Measurements from ENCODE around the gene UNG. TPM values are rescaled to one million over a fixed set of nuclear protein-coding genes. Genes with fewer than 3 reads are reported as not detected.

The UNG gene
- polyA plus RNA-seq, 1 donor from 2014 or later: 38.4 TPM

GRCh38 chr12:109098183-109098604 is 797 bp downstream of the UNG start:
- Histone ChIP-seq H3K79me2 (replicated peaks; ENCODE audit: insufficient read depth, low read length) (peaks cover 25% of the 10 kb centered on the region), H4K20me1 (ENCODE audit: insufficient read depth) (no peaks in the 10 kb centered on the region), H3F3A (ENCODE audit: insufficient read depth, low read length, poor library complexity, severe bottlenecking) (no peaks in the 10 kb centered on the region), H3K4me2 (ENCODE audit: low read length) (peak overlapping the region; percentile 91), H3K9me2 (ENCODE audit: insufficient read depth, low read length) (no peaks in the 10 kb centered on the region), H3K4me3 (ENCODE audit: low read length) (peak overlapping the region; percentile 98), H3K9ac (ENCODE audit: low read length) (peak overlapping the region; percentile 82), H3K9me3 (ENCODE audit: low read length) (no peaks in the 10 kb centered on the region), H3K27me3 (ENCODE audit: insufficient read depth, low read depth, low read length) (no peaks in the 10 kb centered on the region), H3K27ac (ENCODE audit: low read length) (peak overlapping the region; percentile 65), H3K36me3 (ENCODE audit: insufficient read depth, low read length) (no peaks in the 10 kb centered on the region), H2AFZ (ENCODE audit: low read depth, low read length) (peak overlapping the region; percentile 60)
- TF ChIP-seq EZH2 (IDR thresholded peaks at IDR 0.05; ENCODE audit: borderline replicate concordance, insufficient read depth, low read length, poor library complexity, severe bottlenecking) (no peak), REST (IDR thresholded peaks at IDR 0.05; ENCODE audit: borderline replicate concordance) (peak; percentile 32), TAF1 (IDR thresholded peaks at IDR 0.05; ENCODE audit: low read depth) (peak; percentile 46), SMC3 (conservative IDR thresholded peaks at IDR 0.05; ENCODE audit: poor library complexity) (no peak), POLR2AphosphoS5 (IDR thresholded peaks at IDR 0.05) (peak; percentile 54), RAD21 (conservative IDR thresholded peaks at IDR 0.05) (peak; percentile 16)

- peak overlapping the region; percentile 98 for H3K4me3 ChIP-seq (ENCODE audit: low read length)
- TF ChIP-seq EP300 (conservative IDR thresholded peaks at IDR 0.05; ENCODE audit: poor library complexity, severe bottlenecking) (no peak), REST (IDR thresholded peaks at IDR 0.05; ENCODE audit: borderline replicate concordance) (no peak), MXI1 (conservative IDR thresholded peaks at IDR 0.05; ENCODE audit: poor library complexity, severe bottlenecking) (no peak), EZH2 (IDR thresholded peaks at IDR 0.05; ENCODE audit: borderline replicate concordance, insufficient read depth, low read length, poor library complexity, severe bottlenecking) (no peak), POLR2AphosphoS5 (IDR thresholded peaks at IDR 0.05) (no peak), SMC3 (conservative IDR thresholded peaks at IDR 0.05; ENCODE audit: poor library complexity) (no peak), RAD21 (conservative IDR thresholded peaks at IDR 0.05) (no peak), CTCF (IDR thresholded peaks at IDR 0.05; ENCODE audit: poor library complexity, severe bottlenecking) (no peak), TAF1 (IDR thresholded peaks at IDR 0.05; ENCODE audit: low read depth) (no peak)
- H3K27me3 ChIP-seq (ENCODE audit: insufficient read depth, low read depth, low read length): no peaks in the 10 kb centered on the region
- no peaks in the 10 kb centered on the region for H3F3A ChIP-seq (ENCODE audit: insufficient read depth, low read length, poor library complexity, severe bottlenecking)
- peak overlapping the region; percentile 91 for H3K4me2 ChIP-seq (ENCODE audit: low read length)
- no peaks in the 10 kb centered on the region for H3K9me3 ChIP-seq (ENCODE audit: low read length)
- peak overlapping the region; percentile 82 for H3K9ac ChIP-seq (ENCODE audit: low read length)
- H4K20me1 ChIP-seq (ENCODE audit: insufficient read depth): no peaks in the 10 kb centered on the region
- H2AFZ ChIP-seq (ENCODE audit: low read depth, low read length): peak overlapping the region; percentile 60
- no peaks in the 10 kb centered on the region for H3K36me3 ChIP-seq (ENCODE audit: insufficient read depth, low read length)
- H3K27ac ChIP-seq (ENCODE audit: low read length): peak overlapping the region; percentile 65
- no peaks in the 10 kb centered on the region for H3K9me2 ChIP-seq (ENCODE audit: insufficient read depth, low read length)
- peaks cover 25% of the 10 kb centered on the region for H3K79me2 ChIP-seq (replicated peaks; ENCODE audit: insufficient read depth, low read length)
Measured at GRCh38 chr12:109098651-109099050, 1.3 kb downstream of the UNG start.

Data from neural cell (in vitro differentiated cells).